ENCODE results near the gene CHID1.
A peak's percentile ranks its signal among the peaks of the same experiment; 100 is the strongest.

CHID1 gene

DNA sequence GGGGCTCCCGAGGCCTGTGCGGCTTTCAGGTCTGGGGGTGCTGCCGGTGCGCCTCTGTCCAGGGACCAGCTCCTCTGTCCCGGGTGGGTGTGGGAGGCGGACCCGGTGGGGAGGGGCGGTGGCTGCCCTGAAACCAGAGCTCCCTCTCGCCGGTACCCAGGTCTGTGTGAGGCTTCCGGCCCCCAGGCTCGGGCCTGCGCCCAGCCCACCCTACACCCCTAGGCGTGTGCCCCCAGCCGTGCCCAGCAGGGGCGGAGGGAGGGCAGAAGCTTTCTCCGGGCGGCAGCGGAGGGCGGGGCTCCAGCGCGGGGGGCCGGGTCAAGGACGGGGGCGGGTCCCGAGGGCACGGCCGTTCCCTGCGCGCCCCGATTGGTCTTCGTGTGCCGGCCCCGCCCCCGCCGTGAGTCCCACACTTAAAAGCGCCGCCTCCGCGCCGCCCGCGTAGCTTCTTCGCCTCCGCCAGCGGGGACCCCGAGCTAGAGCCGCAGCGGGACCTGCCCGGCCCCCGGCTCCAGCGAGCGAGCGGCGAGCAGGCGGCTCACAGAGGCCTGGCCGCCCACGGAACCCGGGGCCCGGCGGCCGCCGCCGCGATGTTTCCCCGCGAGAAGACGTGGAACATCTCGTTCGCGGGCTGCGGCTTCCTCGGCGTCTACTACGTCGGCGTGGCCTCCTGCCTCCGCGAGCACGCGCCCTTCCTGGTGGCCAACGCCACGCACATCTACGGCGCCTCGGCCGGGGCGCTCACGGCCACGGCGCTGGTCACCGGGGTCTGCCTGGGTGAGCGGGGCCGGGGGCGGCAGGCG, 91.3 kb downstream of the CHID1 start:
- DNase-seq, result peak; percentile 97

GRCh38 chr11:818396-819128, 92.0 kb downstream of the CHID1 start, which contains the start of gene PNPLA2:
PNPLA2 (plus strand) TSS chr11:818914; CDS start chr11:819719, 805 bp downstream.
- DNase-seq, result no peak

Data from NCI-H69 (cell line).